Stimulated activated CD4-positive, alpha-beta T cell treated with anti-CD3 and anti-CD28 coated beads, Interleukin-2, amount 100 ng/mL, for 24 hours (primary cell): ENCODE results near the gene ZNF200.
A peak's percentile ranks its signal among the peaks of the same experiment; 100 is the strongest.

Experiments
- DNase-seq, 2 donors: peaks; one replicate each; pipeline ENCODE4 v3.0.0-alpha.2; 2020

ZNF200 gene

GRCh38 chr16:3174618-3175148, 60.3 kb downstream of the ZNF200 start:
- no peak for DNase-seq

DNA sequence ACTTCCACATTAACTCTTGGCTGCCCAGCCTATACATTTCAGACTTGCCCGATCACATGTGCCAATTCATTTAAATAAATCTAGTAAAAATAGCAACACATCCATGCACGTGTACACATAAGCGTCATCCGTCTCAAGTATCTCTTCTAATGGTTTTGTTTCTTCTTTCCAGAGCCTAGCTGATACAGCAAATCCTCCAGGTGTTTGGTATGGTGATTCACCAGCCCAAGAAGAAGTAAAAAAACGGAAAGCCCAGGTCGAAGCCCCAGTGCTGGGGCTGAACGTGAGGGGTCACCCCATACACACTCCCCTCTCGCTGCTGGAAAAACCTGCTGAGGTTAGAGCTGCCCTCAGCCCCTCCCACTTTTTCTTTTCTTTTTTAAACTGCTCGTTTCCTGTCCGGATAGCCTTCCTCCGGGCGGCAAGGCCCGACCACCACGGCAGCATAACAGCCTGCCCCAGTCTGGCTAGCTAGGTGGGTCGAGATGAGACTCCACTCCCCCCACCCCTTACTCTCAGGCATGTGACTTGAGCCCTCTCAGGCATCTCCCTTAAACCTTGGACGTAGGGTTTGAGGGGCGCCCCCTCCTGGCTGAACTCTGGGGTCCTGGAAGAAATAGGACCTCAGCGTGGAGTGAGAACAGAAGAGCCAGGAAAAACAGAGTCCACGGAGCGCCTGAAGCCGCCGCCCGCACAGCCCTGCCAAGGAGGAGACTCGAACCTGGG, 60.9 kb downstream of the ZNF200 start:
- peak in 1 of 2 donors; percentile 62 for DNase-seq
